GM19025 (cell line): ENCODE results near the gene SHISA6.

Source experiments
- ATAC-seq: cut with Tn5 transposase; IDR thresholded peaks from one replicate; pipeline ENCODE4 v1.9.1; 2021; ENCODE audit warnings: mild to moderate bottlenecking, low read depth, moderate library complexity; ENCODE audit not compliant: unreplicated experiment

SHISA6 gene

DNA sequence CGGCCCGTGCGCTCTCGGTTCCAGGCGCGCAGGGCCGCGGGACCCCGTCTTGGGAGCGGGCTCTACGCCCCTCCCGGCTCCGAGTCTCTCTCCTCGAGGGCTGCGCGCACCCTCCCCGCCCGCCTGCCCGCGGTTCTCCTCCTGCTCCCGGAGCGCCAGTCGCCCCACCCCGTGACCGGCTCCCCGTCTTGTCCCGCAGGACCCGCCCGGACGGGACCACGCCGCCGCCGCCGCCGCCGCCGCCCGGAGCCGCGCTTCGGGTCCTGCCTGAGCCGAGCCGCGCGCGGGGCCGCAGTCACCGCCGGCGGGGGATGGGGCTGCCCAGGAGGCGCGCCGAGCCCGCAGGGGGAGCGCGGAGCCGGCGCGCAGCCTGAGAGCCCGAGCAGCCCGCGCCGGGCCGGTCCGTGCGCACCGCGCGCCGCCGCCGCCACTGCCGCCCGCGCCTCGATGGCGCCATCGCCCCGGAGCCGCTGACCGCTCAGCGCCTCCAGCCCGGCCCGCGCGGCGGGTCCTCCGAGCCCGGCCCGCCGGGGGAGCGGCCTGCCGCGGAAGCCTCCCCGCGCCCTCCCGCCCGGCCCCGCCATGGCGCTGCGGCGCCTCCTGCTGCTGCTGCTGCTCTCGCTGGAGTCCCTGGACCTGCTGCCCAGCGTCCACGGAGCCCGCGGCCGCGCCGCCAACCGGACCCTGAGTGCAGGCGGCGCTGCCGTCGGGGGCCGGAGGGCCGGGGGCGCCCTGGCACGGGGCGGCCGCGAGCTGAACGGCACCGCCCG lies at the start of gene SHISA6:
Gene SHISA6, plus strand, starts transcription at position 373 of the 770 bp plus-strand sequence.
- ATAC-seq = no peak

GRCh38 chr17:11195801-11196200 lies 45.2 kb upstream of the SHISA6 start:
- ATAC-seq = no peak

- ATAC-seq = no peak
These were observed 36.0 kb upstream of the SHISA6 start for GRCh38 chr17:11204991-11205390.

- ATAC-seq = no peak
These were observed 35.4 kb upstream of the SHISA6 start for GRCh38 chr17:11205659-11206058.

DNA sequence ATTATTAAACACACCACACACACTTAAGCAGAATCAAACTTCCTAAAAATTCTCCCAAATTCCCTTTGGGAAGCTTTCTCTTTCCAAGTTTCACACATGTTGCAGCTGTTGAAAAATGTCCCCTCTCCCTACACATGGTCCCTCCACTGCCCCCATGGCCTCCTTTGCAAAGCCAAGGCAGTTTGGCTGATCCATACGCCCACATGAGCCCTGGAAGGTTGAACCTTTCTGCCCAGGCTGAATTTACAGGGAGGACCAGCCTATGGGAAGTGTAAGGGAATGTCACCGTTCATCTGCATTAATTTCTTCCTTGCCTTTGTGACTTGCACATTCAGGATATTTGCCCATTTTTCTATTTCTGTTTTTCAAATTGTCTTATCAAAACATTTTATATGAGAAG lies 31.1 kb upstream of the SHISA6 start:
- no peak for ATAC-seq

GRCh38 chr17:11212792-11213191 lies 28.2 kb upstream of the SHISA6 start:
- ATAC-seq = no peak

GRCh38 chr17:11216976-11217375 lies 24.0 kb upstream of the SHISA6 start:
- no peak for ATAC-seq

DNA sequence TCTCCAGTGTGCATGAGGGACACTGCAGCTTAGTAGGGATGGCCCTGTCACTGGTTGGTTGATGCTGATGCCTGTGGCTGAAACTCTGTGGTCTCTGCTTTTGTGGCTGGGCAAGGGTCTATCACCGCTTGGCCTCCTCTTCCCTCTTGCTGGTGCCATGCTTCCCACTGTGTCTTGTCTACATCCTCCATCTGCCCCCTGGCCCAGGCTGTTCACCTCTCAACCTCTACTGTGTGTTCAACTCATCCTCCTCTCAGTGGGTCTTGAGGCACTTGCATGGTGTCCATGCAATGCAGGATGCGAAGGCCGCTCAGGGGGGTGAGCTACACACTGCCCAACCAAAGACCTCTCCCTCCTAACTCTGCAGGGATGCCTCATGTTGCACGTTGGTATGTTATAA lies 19.8 kb upstream of the SHISA6 start:
- no peak for ATAC-seq

DNA sequence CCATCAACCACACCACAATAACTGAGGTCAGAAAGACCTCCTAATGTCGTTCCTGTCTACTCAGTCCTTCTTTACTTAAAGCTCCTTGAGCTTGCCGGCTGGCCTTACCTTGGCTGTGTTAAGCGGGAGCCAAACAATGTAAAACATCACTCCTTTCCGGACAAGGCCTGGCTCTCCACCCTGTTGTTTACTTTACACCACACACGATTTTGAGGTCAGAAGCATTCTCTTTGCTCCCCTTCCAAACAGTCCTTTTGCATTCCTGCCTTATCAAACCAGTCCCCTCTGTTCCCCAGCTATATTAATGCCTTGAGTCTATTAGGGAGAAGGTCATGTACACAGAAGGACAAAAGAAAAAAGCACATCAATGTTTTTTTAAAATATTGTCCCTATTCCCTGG lies 19.3 kb upstream of the SHISA6 start:
- ATAC-seq = no peak

- ATAC-seq = no peak
These were observed 2.3 kb upstream of the SHISA6 start for GRCh38 chr17:11238705-11239104.

- no peak for ATAC-seq
These were observed 1.5 kb upstream of the SHISA6 start for GRCh38 chr17:11239379-11239970.

DNA sequence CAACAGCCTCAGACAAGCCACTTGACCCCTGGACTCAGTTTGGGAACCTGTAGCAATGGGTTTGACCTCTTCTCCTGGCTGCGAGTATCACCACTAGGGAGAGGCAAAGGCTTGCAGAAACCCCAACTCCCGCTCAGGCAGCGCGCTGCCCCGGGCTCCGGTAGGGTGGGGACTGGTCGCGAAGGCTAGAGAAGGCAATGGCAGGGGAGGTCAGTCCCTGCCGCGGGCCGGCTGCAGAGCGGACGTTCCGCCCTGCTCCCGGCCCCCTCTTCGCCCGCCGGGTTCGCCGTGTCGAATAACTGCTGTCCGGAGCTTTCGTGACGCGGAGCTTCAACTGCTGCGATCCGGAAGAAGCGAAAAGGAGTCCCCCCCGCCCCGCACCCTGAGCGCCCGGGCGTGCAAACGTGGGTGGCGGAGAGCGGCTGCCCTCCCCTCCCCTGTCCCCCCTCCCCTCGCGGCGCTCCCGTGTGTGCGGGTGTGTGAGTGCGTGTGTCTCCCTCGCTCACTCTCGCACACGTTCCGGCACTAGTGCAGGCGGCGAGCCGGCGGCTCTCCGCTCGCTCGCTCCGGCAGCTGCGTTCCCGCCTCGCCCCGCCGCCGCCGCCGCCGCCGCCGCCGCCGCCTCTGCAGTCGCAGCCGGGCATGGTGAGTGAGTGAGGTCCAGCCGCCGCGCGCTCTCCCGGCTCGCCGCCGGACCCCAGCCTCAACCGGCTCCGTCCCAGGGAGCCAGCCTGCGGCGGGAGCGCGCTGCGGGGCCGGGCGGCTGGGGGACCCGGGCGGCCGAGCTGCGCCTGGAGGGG lies 772 bp upstream of the SHISA6 start:
- no peak for ATAC-seq

GRCh38 chr17:11241611-11242226 lies 706 bp downstream of the SHISA6 start:
- no peak for ATAC-seq

GRCh38 chr17:11242411-11242810 lies 1.4 kb downstream of the SHISA6 start:
- no peak for ATAC-seq

DNA sequence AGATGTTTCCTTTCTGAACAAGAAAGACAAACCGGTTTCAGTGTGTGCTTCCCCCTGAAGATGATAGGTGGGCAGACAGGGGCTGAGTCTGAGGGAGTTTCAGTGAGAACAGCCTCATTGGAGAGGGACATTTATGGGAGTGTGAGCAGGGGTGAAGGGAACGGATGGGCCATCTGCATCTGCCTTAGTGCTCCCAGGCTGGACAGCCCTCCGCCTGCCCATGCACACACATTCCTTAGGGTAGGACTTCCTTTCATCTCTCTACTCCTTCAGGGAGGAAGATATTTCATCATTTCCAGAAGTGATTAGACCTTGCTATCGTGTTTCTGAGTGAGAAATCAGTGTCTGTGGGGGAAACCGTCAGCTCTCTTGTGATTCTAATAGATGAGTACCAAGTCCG lies 3.8 kb downstream of the SHISA6 start:
- ATAC-seq = no peak

DNA sequence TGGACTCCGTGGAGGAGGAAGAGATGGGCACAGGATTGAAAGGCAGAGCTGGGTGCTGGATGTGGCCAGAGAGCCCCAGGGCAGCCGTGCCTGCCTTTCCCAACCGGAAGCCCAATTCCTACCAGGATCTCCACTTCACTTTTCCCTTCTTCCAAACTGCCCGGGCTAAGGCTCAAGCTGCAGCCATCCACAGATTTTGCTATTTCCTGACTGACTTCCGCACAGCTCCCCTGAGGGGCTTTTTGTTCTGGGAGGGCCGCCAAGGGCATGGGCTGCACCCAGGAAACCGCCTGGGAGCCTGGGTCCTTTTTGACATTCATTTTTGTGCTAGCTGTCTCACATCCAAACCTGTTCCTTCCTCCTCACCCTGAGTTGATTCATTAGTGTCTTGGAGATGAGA lies 4.2 kb downstream of the SHISA6 start:
- ATAC-seq = no peak

GRCh38 chr17:11245791-11246190 lies 4.8 kb downstream of the SHISA6 start:
- ATAC-seq = no peak

GRCh38 chr17:11250161-11250560 lies 9.1 kb downstream of the SHISA6 start:
- no peak for ATAC-seq

GRCh38 chr17:11251561-11252107 lies 10.6 kb downstream of the SHISA6 start:
- ATAC-seq = no peak

- ATAC-seq = no peak
These were observed 11.1 kb downstream of the SHISA6 start for GRCh38 chr17:11252146-11252545.

DNA sequence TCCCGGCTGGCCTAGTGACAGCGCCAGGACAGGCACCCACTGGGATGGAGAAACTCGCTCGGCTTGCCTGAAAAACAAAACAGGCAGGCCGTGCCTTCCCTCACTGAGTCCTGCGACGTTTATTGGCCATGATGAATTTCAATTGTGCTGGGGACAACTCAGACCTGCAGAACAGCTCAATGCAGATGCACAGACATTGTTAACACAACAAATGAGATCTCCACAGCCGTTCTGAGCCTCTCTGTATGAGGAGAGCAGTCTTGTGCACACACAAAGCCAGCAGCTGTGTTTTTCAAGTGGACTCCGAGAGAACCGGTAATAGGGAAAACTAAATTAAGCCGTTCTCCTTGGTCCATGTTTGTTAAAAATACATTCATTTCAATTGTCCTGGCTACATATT lies 15.9 kb downstream of the SHISA6 start:
- ATAC-seq = no peak
